ENCODE results near the gene HMOX2.

- TF ChIP-seq POLR2A (IDR thresholded peaks at IDR 0.05) (no peak), CTCF (IDR thresholded peaks at IDR 0.05 in 4 of 5, conservative IDR thresholded peaks at IDR 0.05 in 1 of 5) (no peak)
These were observed 21.1 kb upstream of the HMOX2 start for GRCh38 chr16:4455081-4455480.
